Measurements from ENCODE around the gene PDIK1L. TPM values are rescaled to one million over a fixed set of nuclear protein-coding genes. Genes with fewer than 3 reads are reported as not detected.

PDIK1L gene
- total RNA-seq, 1 donor from 2014 or later: 6.8 TPM

DNA sequence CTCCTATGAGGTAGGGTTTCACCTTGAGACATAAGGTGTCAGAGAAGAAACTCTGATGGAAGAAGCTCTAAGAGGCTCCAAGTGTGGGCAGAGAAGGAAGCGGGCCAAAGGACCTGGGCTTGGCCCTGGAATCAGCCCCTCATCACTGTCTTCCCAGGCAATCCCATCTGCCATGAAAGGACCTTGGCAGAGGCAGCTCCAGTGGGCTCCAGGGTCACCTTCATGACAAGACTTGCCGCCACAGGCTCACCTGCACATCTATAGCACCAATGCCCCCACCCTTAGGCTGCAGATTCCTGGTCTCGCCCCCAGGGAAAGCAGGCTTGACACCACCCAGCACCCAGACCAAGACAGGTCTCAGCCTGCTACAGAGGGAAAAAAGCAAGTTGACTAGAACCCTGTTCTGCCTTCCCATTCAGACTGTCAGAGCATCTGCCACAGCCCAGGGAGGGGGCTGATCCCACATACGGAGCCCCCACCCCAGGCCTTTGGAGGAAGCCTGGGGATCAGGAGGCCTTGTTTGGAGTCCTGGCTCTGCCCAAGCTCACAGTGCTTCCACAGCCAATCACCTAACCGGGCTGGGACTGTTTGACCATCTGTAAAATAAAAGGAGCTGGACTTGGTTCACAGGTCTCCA is 46.8 kb downstream of the PDIK1L start:
- Mint-ChIP-seq H3K4me3 (ENCODE audit: unreplicated experiment) (peak overlapping the region; percentile 92), H3K36me3 (ENCODE audit: low read depth, unreplicated experiment) (no peaks in the 10 kb centered on the region), H3K27ac (ENCODE audit: unreplicated experiment) (no peak overlapping the region), H3K9me3 (ENCODE audit: unreplicated experiment) (no peaks in the 10 kb centered on the region), H3K27me3 (ENCODE audit: unreplicated experiment) (peaks cover 21% of the 10 kb centered on the region), H3K4me1 (ENCODE audit: unreplicated experiment) (peaks cover 55% of the 10 kb centered on the region)
- no peak for DNase-seq (ENCODE audit: low spot score)
- TF ChIP-seq, protein P1, sequence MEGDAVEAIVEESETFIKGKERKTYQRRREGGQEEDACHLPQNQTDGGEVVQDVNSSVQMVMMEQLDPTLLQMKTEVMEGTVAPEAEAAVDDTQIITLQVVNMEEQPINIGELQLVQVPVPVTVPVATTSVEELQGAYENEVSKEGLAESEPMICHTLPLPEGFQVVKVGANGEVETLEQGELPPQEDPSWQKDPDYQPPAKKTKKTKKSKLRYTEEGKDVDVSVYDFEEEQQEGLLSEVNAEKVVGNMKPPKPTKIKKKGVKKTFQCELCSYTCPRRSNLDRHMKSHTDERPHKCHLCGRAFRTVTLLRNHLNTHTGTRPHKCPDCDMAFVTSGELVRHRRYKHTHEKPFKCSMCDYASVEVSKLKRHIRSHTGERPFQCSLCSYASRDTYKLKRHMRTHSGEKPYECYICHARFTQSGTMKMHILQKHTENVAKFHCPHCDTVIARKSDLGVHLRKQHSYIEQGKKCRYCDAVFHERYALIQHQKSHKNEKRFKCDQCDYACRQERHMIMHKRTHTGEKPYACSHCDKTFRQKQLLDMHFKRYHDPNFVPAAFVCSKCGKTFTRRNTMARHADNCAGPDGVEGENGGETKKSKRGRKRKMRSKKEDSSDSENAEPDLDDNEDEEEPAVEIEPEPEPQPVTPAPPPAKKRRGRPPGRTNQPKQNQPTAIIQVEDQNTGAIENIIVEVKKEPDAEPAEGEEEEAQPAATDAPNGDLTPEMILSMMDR (IDR thresholded peaks at IDR 0.05; ENCODE audit: unreplicated experiment): no peak

DNA sequence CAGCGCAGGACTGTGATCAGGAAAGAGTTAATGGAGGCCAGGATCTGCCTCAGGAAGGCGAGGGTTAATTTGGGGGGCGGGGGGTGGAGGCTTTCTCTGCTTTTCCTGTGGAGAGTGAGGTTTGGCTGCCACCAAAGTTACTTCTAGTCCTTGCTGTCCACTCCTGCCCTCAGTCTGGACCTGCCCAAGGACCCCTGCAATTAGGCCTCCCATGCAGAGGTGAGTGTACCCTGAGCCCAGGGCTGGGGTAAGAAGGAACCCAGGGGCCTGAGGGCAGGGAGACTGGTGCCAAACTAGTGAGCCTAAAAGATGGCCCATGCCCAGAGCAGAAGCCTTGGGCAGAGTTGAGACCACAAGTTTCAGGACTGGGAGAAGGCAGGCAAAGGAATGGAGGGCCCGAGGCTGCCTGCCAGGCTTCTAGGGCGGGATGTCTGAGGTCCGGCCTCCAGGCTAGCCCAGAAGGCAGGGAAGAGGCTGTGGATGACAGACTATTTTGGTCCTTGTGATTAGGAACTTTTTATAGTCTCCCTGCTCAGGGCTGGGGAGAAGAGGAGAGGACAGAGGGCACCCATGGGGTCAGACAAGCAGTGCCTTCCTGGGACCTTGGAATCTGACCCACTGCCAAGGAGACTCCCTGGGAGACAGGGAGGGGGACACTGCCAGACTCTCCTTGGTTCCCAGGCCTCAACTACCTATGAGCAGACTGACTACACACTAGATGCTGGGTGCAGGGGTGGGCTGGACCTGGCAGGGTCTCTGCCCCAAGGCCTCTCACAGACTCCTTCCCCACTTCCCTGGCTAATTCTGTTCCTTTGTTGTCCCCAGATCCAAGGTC is 47.5 kb downstream of the PDIK1L start, which contains the start of gene FAM110D:
Gene FAM110D (plus strand): TSS at position 172 of the 835 bp plus-strand sequence. CDS start 2,213 bp downstream, outside the sequence.
- Mint-ChIP-seq H3K4me3 (ENCODE audit: unreplicated experiment) (peak within 1 kb of the TSS; percentile 92), H3K4me1 (ENCODE audit: unreplicated experiment) (peaks cover 59% of the 10 kb centered on the region), H3K27me3 (ENCODE audit: unreplicated experiment) (peaks cover 19% of the 10 kb centered on the region), H3K27ac (ENCODE audit: unreplicated experiment) (peak within 1 kb of the TSS; percentile 52), H3K9me3 (ENCODE audit: unreplicated experiment) (no peaks in the 10 kb centered on the region), H3K36me3 (ENCODE audit: low read depth, unreplicated experiment) (peaks cover 3% of the 10 kb centered on the region)
- peak; percentile 50 for DNase-seq (ENCODE audit: low spot score)
- TF ChIP-seq, protein P1 (IDR thresholded peaks at IDR 0.05; ENCODE audit: unreplicated experiment): no peak

DNA sequence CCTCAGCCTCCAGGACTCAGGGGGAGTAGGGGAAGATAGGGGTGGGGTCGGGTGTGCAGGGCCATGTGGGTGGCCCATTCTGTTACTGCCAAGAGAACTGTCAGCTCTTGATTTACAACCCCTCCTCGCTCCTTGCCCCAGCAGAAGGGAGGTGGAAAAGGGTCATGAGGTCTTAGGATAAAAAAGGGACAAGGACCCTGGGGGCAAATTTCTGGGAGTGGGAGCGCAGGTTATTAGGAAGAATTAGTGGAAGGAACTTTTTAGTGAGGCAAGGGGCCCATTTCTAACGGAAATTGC is 48.1 kb downstream of the PDIK1L start:
- peak overlapping the region; percentile 52 for H3K27ac Mint-ChIP-seq (ENCODE audit: unreplicated experiment)
- peak overlapping the region; percentile 92 for H3K4me3 Mint-ChIP-seq (ENCODE audit: unreplicated experiment)
- H3K27me3 Mint-ChIP-seq (ENCODE audit: unreplicated experiment): peaks cover 19% of the 10 kb centered on the region
- no peak for DNase-seq (ENCODE audit: low spot score)
- H3K36me3 Mint-ChIP-seq (ENCODE audit: low read depth, unreplicated experiment): peaks cover 3% of the 10 kb centered on the region
- H3K4me1 Mint-ChIP-seq (ENCODE audit: unreplicated experiment): peaks cover 60% of the 10 kb centered on the region
- H3K9me3 Mint-ChIP-seq (ENCODE audit: unreplicated experiment): no peaks in the 10 kb centered on the region
- TF ChIP-seq, protein P1 (IDR thresholded peaks at IDR 0.05; ENCODE audit: unreplicated experiment): no peak

DNA sequence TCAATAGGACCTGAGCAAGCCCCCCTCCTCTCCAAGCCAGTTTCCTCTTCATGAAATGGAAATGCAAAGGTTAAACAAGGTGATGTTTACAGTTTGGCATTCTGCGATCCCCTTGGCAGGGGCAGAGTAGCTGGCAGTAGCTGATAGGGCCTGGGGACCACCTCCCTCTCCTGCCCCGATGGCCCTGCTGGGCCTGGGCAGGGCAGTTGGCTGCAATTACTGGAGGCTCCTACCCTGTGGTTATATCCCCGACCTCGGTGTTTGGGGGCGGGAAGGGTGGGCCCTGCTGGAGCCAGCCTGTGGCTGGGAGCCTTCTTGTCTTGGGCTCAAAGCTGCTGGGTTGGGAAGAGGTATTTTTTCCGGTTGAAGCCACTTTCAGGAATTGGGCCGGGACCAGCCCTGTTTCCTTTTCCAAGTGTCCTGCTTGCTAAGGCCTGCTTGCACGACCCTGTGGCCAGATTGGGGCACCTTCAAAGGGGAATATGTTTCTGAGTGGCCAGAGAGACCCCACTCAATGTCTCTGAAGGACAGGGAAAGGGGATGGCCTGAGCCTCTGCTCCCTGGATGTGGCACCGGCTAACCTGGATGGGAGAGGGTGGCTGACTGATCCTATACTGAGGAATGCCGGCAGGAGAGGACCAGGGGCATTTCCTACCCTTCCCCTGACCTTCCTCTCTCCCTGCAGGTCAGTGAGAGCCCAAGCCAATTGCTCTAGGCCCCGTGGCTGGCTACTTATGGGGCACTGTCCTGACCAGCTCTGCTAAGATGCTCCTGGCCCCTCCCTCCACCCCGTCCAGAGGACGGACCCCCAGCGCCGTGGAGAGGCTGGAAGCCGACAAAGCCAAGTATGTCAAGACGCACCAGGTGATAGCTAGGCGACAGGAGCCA is 49.1 kb downstream of the PDIK1L start:
- peak overlapping the region; percentile 92 for H3K4me3 Mint-ChIP-seq (ENCODE audit: unreplicated experiment)
- H3K27ac Mint-ChIP-seq (ENCODE audit: unreplicated experiment): no peak overlapping the region
- no peaks in the 10 kb centered on the region for H3K9me3 Mint-ChIP-seq (ENCODE audit: unreplicated experiment)
- DNase-seq (ENCODE audit: low spot score): no peak
- TF ChIP-seq, protein P1 (IDR thresholded peaks at IDR 0.05; ENCODE audit: unreplicated experiment): no peak
- H3K27me3 Mint-ChIP-seq (ENCODE audit: unreplicated experiment): peaks cover 21% of the 10 kb centered on the region
- peaks cover 60% of the 10 kb centered on the region for H3K4me1 Mint-ChIP-seq (ENCODE audit: unreplicated experiment)
- H3K36me3 Mint-ChIP-seq (ENCODE audit: low read depth, unreplicated experiment): peaks cover 3% of the 10 kb centered on the region
